Heart right ventricle (tissue), 16 donors: ENCODE results near the gene DYDC1. TPM values are rescaled to one million over a fixed set of nuclear protein-coding genes. Genes with fewer than 3 reads are reported as not detected.
"Not testable (repeated sequence)": the region's sequence is repeated elsewhere in the genome, so short reads cannot be mapped to it uniquely, and the experiment has no call there.

Source experiments
- ATAC-seq, 8 donors: fragments of 200-7000 bp; cut with Tn5 transposase; one replicate each; pipeline ENCODE4 v1.9.1; 2020; ENCODE audit warnings: mild to moderate bottlenecking in 8 of 8, moderate library complexity in 8 of 8, moderate number of reproducible peaks in 1 of 8
- DNase-seq, 2 donors: peaks; one replicate each; pipeline ENCODE4 v3.0.0-alpha.2; 2020
- H3K27ac ChIP-seq, 10 donors: fragments of 200-600 bp; sonication (generic) in 2 of 10; one replicate each; pipeline versions ENCODE4 v1.5.0 to v1.8.0; 2020 to 2022; ENCODE audit warnings: mild to moderate bottlenecking in 3 of 10
- H3K27me3 ChIP-seq, 7 donors: fragments of 200-600 bp; one replicate each; pipeline ENCODE4 v1.8.0; 2021 to 2022; ENCODE audit warnings: mild to moderate bottlenecking in 2 of 7
- H3K36me3 ChIP-seq, 9 donors: fragments of 200-600 bp; sonication (generic) in 1 of 9; one replicate each; pipeline versions ENCODE4 v1.5.0 to v1.8.0; 2020 to 2022; ENCODE audit warnings: mild to moderate bottlenecking in 2 of 9
- H3K4me1 ChIP-seq, 9 donors: fragments of 200-600 bp; sonication (generic) in 1 of 9; one replicate each; pipeline versions ENCODE4 v1.5.0 to v1.8.0; 2020 to 2022; ENCODE audit warnings: mild to moderate bottlenecking in 4 of 9
- H3K4me3 ChIP-seq, 10 donors: fragments of 200-600 bp; sonication (generic) in 2 of 10; one replicate each; pipeline versions ENCODE4 v1.5.0 to v1.8.0; 2020 to 2022; ENCODE audit warnings: mild to moderate bottlenecking in 7 of 10, moderate library complexity in 2 of 10
- H3K9me3 ChIP-seq, 11 donors: fragments of 200-600 bp in 10 of 11; sonication (generic) in 2 of 11; one replicate each; pipeline versions ENCODE4 v1.5.0 to v1.8.0; 2013 to 2022; ENCODE audit warnings: mild to moderate bottlenecking in 2 of 11, control low read depth in 1 of 11, moderate library complexity in 1 of 11
- WGBS, 2 donors: extraction: QIAGEN DNeasy Blood & Tissue Kit; methylation state at CpG; one replicate each; pipeline ENCODE4 v1.1.7; 2013; ENCODE audit warnings: inconsistent platforms in 1 of 2; 5-methylcytosine and 5-hydroxymethylcytosine counted together
- intact Hi-C, 10 donors: fragments of 100-400 bp; cut with DNase I; formaldehyde crosslinking; loops; one replicate each; pipeline versions ENCODE4 v1.11.1 to v1.14.2; 2022
- polyA plus RNA-seq, 2 donors: library from polyadenylated mRNA; stranded (reverse); fragments of 200-250 nt; gene quantifications; one replicate each; pipeline ENCODE4 v1.2.3, GENCODE V29; 2013
- total RNA-seq, 10 donors: library from RNA; stranded (reverse); fragmentation: NEBNext Ultra II Directional in 3 of 10; extraction: Animal tissue kit (Norgen Biotek cat#: 25700) in 3 of 10; gene quantifications; one replicate each; pipeline versions ENCODE4 v1.2.1 to v1.2.4, GENCODE V29; 2021 to 2023
- TF ChIP-seq, protein P1 (sequence below), 9 donors: fragments of 200-600 bp; sonication (generic) in 2 of 9; IDR thresholded peaks; one replicate each; pipeline versions ENCODE4 v1.5.0 to v1.8.0; 2021 to 2022; ENCODE audit warnings: antibody characterized with exemption in 9 of 9, mild to moderate bottlenecking in 5 of 9, moderate library complexity in 1 of 9
- donor health status: Arrhythmogenic right ventricular cardiomyopathy.
- donor health status: ischemic (EF 13 %, LVEDD 7.1; RV severe dilation, severe dysfunction).
- donor health status: healthy with polysubstance abuse.
- donor health status: DM: no; HTN: yes; CAD: no.
- donor health status: DM: no; HTN: no; CAD: no.
- donor health status: ischemic (EF 25% LVEDD 6.9; RV normal size, moderate dysfunction).
- donor health status: ischemic (EF 25% LVEDD 5.7; RV mildly dilated, moderate dysfunction).
- donor health status: healthy.
- donor health status: DM: yes; HTN: yes; CAD: no.
- donor health status: Ischemic cardiomyopathy.
- donor health status: ischemic (EF 35%, LVEDD 5.7; RV mildly dilated, moderate dysfunction).
- donor health status: nonischemic (EF 11% LVEDD 7.7; RV severe dilation, severe dysfunction).
- donor health status: DM: yes; HTN: yes; CAD: no.
- donor health status: PGD.
- donor health status: ischemic (EF 29% LVEDD 5.4; RV normal size, mild dysfunction).
- donor health status: nonischemic (EF 23%, LVEDD 6.1; RV moderate dilation, normal function).

The DYDC1 gene
- total and polyA plus RNA-seq, 12 donors: not detected

DNA sequence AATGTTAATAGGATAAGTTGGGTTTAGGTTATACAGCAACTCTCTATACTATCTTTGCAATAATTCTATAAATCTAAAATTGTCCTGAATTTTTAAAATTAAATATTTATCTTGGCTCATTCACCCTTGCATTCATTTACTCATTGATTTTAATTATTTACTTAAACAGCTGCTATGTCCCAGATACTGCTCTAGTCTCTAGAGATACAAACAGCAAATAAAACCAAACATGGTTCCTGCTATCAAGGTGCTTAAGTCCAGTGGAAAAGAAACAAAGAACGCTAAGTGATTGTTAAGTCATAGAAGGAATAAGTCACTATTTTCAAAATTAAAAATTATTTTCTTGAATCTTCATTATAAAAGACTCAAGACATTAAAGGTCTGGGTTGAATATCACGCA, 37.2 kb downstream of the DYDC1 start:
- H3K27me3 ChIP-seq: peaks cover 0 to 7% (median 0%) of the 10 kb centered on the region in 7 donors
- no peak overlapping the region for H3K27ac ChIP-seq
- no peaks in the 10 kb centered on the region for H3K36me3 ChIP-seq
- H3K4me1 ChIP-seq: no peaks in the 10 kb centered on the region
- TF ChIP-seq, protein P1, sequence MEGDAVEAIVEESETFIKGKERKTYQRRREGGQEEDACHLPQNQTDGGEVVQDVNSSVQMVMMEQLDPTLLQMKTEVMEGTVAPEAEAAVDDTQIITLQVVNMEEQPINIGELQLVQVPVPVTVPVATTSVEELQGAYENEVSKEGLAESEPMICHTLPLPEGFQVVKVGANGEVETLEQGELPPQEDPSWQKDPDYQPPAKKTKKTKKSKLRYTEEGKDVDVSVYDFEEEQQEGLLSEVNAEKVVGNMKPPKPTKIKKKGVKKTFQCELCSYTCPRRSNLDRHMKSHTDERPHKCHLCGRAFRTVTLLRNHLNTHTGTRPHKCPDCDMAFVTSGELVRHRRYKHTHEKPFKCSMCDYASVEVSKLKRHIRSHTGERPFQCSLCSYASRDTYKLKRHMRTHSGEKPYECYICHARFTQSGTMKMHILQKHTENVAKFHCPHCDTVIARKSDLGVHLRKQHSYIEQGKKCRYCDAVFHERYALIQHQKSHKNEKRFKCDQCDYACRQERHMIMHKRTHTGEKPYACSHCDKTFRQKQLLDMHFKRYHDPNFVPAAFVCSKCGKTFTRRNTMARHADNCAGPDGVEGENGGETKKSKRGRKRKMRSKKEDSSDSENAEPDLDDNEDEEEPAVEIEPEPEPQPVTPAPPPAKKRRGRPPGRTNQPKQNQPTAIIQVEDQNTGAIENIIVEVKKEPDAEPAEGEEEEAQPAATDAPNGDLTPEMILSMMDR (IDR thresholded peaks at IDR 0.05): no peak
- ATAC-seq (no peak), DNase-seq (no peak)
- peaks cover 0 to 5% (median 0%) of the 10 kb centered on the region in 11 donors for H3K9me3 ChIP-seq
- 91 to 93% methylated on average over 2 of the region's 2 CpGs for WGBS, 2 donors
- intact Hi-C loops: no loop called here
- H3K4me3 ChIP-seq: no peak overlapping the region

DNA sequence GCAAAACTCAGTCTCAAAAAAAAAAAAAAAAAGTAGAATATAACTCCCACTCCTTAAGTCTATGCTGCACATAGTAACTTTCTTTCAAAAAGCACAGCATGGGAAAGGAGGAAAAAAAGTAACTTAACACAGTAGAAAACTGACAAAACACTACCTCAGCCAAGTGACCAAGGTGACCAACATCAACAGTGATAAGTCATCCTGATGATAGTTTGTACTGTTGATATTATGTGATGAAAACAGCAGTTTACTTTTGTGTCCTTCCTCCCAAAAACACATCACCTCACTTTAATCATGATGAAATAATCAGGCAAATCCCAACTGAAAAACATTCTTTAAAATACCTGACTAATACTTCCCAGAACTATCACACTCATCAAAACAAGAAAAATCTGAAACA, 37.8 kb downstream of the DYDC1 start:
- H3K36me3 ChIP-seq: no peaks in the 10 kb centered on the region
- no peaks in the 10 kb centered on the region for H3K4me1 ChIP-seq
- DNase-seq (no peak), ATAC-seq (no peak)
- H3K4me3 ChIP-seq: no peak overlapping the region
- no peak overlapping the region for H3K27ac ChIP-seq
- H3K9me3 ChIP-seq: peaks cover 0 to 5% (median 0%) of the 10 kb centered on the region in 11 donors
- peaks cover 0 to 6% (median 0%) of the 10 kb centered on the region in 7 donors for H3K27me3 ChIP-seq
- intact Hi-C loops: no loop called here
- TF ChIP-seq, protein P1 (IDR thresholded peaks at IDR 0.05): no peak

DNA sequence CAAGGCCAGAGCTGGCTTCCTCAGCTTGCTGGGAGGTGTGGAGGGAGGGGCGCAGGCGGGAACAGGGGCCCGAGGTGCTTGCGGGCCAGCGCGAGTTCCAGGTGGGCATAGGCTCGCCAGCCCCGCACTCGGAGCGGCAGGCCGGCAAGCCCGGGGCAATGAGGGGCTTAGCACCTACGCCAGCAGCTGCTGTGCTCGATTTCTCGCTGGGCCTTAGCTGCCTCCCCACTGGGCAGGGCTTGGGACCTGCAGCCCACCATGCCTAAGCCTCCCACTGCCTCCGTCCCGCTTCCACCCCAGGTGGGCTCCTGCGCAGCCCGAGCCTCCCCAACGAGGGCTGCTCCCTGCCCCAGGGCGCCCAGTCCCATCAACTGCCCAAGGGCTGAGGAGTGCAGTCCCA, 41.2 kb downstream of the DYDC1 start:
- Histone ChIP-seq H3K4me3 (no peak overlapping the region), H3K27me3 (no peaks in the 10 kb centered on the region), H3K4me1 (no peaks in the 10 kb centered on the region), H3K9me3 (peaks cover 0 to 5% (median 0%) of the 10 kb centered on the region in 11 donors), H3K36me3 (no peaks in the 10 kb centered on the region), H3K27ac (no peak overlapping the region)
- DNase-seq (no peak), ATAC-seq (peak in 1 of 8 donors; percentile 22)
- 91 to 94% methylated on average over 20 to 21 of the region's 21 CpGs for whole genome bisulfite sequencing, 2 donors
- TF ChIP-seq, protein P1 (IDR thresholded peaks at IDR 0.05): no peak
- intact Hi-C loops: no loop called here

DNA sequence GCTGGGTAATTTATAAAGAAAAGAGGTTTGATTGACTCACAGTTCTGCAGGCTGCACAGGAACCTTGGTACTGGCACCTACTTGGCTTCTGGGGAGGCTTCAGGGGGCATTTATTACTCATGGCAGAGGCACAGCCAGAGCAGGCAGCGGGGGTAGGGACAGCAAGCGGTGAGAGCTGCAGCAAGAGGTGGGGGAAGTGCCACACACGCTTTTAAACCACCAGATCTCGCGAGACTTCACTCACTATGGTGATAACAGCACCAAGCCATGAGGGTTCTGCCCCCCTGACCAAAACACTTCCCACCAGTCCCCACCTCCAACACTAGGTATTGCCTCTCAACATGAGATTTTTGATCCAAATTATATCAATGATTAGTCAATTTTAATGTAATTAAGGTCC, 43.0 kb downstream of the DYDC1 start:
- no peak overlapping the region for H3K4me3 ChIP-seq
- ATAC-seq (no peak), DNase-seq (no peak)
- H3K4me1 ChIP-seq: no peaks in the 10 kb centered on the region
- H3K36me3 ChIP-seq: no peaks in the 10 kb centered on the region
- intact Hi-C loops: no loop called here
- 65 to 83% methylated on average over 5 of the region's 5 CpGs for WGBS, 2 donors
- no peaks in the 10 kb centered on the region for H3K27me3 ChIP-seq
- TF ChIP-seq, protein P1 (IDR thresholded peaks at IDR 0.05): no peak
- peaks cover 0 to 8% (median 0%) of the 10 kb centered on the region in 11 donors for H3K9me3 ChIP-seq
- H3K27ac ChIP-seq: no peak overlapping the region

DNA sequence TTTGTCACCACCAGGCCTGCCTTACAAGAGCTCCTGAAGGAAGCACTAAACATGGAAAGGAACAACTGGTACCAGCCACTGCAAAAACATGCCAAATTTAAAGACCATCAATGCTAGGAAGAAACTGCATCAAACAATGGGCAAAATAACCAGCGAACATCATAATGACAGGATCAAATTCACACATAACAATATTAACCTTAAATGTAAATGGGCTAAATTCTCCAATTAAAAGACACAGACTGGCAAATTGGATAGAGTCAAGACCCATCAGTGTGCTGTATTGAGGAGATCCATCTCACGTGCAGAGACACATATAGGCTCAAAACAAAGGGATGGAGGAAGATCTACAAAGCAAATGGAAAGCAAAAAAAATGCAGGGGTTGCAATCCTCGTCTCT, 50.6 kb downstream of the DYDC1 start:
- H3K36me3 ChIP-seq, H3K4me1 ChIP-seq, ATAC-seq, intact Hi-C loops, DNase-seq, H3K27me3 ChIP-seq, H3K4me3 ChIP-seq, H3K27ac ChIP-seq: not testable (repeated sequence)
- 73 to 87% methylated on average over 3 of the region's 3 CpGs for WGBS, 2 donors
- peaks cover 0 to 51% (median 0%) of the 10 kb centered on the region in 11 donors for H3K9me3 ChIP-seq
